ENCODE results near the gene RELN. TPM values are rescaled to one million over a fixed set of nuclear protein-coding genes. Genes with fewer than 3 reads are reported as not detected.

Gene RELN
- total RNA-seq, 1 donor from 2014 or later: 0.44 TPM

DNA sequence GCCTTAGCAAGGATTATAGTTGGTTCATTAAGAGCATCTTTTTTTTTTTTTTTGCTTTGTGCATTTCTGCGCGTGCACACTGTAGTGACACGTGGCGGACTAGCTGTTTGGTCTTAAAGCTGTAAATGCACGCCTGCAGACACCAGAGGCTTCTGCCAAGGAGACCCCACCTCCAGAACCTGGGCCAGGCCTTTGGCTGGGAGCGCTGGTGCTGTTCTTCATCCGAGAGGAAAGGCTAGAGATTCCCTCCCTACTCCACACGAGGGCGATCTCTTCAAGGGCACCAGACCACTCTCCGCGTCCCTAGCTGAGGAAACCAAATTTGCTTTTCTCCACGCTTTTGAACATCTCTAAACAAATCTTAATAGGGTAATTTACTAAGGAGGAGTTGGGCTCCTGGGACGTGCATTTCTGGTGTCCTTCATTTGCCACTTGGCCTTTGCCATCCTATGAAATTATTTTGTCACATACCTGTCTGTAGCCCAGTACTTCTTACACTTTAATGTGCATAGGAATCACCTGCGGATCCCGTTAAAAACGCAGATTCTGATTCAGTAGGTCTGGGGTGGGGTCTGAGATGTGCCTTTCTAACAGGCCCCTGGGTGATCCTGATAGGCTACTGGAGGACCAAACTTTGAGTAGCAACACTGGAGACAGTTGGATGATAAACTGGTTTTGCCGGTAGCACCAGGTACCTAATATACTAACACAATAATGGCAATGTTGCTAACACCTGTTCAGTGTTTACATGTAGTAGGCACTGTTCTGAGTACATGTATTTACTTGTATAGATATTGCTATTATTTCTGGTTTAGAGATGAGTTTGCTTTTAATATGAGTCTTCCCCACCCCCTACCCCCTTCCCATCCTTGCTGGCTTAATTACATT lies 542.1 kb downstream of the RELN start:
- intact Hi-C loops (cut with micrococcal nuclease): no loop called here
- TF ChIP-seq, protein P1, sequence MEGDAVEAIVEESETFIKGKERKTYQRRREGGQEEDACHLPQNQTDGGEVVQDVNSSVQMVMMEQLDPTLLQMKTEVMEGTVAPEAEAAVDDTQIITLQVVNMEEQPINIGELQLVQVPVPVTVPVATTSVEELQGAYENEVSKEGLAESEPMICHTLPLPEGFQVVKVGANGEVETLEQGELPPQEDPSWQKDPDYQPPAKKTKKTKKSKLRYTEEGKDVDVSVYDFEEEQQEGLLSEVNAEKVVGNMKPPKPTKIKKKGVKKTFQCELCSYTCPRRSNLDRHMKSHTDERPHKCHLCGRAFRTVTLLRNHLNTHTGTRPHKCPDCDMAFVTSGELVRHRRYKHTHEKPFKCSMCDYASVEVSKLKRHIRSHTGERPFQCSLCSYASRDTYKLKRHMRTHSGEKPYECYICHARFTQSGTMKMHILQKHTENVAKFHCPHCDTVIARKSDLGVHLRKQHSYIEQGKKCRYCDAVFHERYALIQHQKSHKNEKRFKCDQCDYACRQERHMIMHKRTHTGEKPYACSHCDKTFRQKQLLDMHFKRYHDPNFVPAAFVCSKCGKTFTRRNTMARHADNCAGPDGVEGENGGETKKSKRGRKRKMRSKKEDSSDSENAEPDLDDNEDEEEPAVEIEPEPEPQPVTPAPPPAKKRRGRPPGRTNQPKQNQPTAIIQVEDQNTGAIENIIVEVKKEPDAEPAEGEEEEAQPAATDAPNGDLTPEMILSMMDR (IDR thresholded peaks at IDR 0.05; ENCODE audit: borderline replicate concordance): peak; percentile 60
- Histone ChIP-seq H3K4me3 (no peak overlapping the region), H3K9me3 (replicated peaks) (peaks cover 6% of the 10 kb centered on the region), H3K36me3 (no peaks in the 10 kb centered on the region), H3K27me3 (ENCODE audit: low read depth) (peaks cover 67% of the 10 kb centered on the region), H3K27ac (replicated peaks) (no peak overlapping the region), H3K4me1 (peaks cover 13% of the 10 kb centered on the region)
- no peak for DNase-seq

DNA sequence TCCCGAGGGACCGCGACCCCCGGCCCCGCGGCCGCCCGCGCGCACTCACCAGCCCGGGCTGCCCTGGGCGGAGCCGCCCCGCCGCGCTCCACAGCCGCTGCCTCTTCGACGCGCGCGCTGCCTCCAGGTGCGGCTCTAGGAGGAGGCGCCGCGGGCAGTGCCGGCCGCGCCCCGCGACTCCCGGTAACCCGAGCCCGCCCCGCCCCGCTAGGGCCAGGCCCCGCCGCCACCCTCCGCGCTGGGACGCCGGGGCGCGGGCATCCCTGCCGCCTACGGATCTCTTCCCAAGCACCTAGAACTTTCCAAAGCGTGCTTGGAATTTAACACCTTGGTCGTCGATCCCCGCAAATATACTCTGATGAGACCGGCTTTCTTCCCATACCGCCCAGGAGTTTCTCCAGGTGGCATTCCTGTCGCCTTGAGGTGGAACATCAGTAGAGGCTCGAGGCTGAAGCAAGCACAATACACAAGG lies 543.4 kb downstream of the RELN start, which contains the start of gene SLC26A5:
Gene SLC26A5, minus strand, starts transcription at position 159 of the 472 bp plus-strand sequence. CDS start 24,693 bp downstream, outside the sequence.
- no peak for DNase-seq
- no peaks in the 10 kb centered on the region for H3K36me3 ChIP-seq
- intact Hi-C loops (cut with micrococcal nuclease): no loop called here
- H3K27ac ChIP-seq (replicated peaks): no peak within 1 kb of the TSS
- H3K4me3 ChIP-seq: peak within 1 kb of the TSS; percentile 55
- no peaks in the 10 kb centered on the region for H3K9me3 ChIP-seq (replicated peaks)
- H3K4me1 ChIP-seq: peaks cover 13% of the 10 kb centered on the region
- TF ChIP-seq, protein P1 (IDR thresholded peaks at IDR 0.05; ENCODE audit: borderline replicate concordance): no peak
- peaks cover 77% of the 10 kb centered on the region for H3K27me3 ChIP-seq (ENCODE audit: low read depth)

DNA sequence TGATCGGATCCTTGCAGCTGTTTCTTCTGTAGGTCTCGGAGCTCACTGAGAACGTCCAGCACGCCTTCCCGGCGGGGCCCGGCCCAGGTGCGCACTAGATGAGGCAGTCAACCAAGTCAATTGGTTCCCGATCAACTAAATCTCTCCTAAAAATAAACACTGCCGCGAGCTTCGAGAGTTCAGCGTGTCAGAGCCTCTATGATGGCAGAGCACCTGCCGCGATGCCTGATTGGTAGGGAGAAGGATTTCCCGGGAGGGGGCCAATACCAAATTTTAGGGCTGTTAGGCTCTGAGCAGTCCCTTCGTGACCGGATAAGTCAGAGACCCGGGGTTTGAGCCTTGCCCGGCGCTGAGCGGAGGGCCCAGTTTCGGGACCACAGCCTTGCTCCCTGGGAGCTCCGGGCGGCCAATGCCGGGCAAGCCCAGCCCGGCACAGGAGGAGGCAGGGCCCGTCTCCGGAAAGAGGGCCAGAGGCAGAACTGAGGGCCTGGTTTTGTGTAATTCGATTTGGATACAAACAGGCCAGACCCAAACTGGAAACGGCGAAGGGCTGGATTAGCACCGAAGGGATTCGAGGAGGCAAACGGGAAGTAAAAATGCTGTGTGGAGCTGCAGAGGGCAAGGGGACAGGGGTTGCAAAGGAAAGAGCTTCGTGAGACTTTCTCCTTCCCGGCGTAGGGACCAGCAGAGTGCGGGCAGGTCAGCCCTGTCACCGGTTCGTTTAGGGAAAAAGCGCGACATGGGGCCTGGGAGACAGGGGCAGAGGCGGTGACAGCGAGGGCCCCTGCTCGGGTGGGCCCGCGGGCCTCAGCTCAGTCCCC lies 544.0 kb downstream of the RELN start:
- intact Hi-C loops (cut with micrococcal nuclease): no loop called here
- Histone ChIP-seq H3K4me3 (peak overlapping the region; percentile 55), H3K27me3 (ENCODE audit: low read depth) (peaks cover 83% of the 10 kb centered on the region), H3K4me1 (peaks cover 13% of the 10 kb centered on the region), H3K36me3 (no peaks in the 10 kb centered on the region), H3K9me3 (replicated peaks) (no peaks in the 10 kb centered on the region), H3K27ac (replicated peaks) (no peak overlapping the region)
- TF ChIP-seq, protein P1 (IDR thresholded peaks at IDR 0.05; ENCODE audit: borderline replicate concordance): no peak
- no peak for DNase-seq

DNA sequence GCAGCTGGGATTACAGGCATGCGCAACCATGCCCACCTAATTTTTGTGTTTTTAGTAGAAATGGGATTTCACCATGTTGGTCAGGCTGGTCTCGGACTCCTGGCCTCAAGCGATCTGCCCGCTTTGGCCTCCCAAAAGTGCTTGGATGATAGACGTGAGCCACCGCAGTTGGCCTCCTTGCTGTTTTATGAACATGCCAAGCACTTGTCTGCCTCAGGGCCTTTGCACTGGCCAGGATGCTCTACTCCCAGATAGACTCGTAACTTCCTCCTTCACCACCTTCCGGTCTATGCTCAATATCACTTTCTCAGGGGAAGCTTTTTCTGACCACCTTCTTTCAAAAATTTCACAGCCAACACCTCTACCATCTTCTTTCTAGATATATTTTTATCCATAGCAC lies 549.8 kb downstream of the RELN start:
- DNase-seq: no peak
- intact Hi-C loops (cut with micrococcal nuclease): no loop called here
- peaks cover 2% of the 10 kb centered on the region for H3K9me3 ChIP-seq (replicated peaks)
- no peaks in the 10 kb centered on the region for H3K36me3 ChIP-seq
- no peaks in the 10 kb centered on the region for H3K4me1 ChIP-seq
- H3K4me3 ChIP-seq: no peak overlapping the region
- H3K27me3 ChIP-seq (ENCODE audit: low read depth): peaks cover 69% of the 10 kb centered on the region
- H3K27ac ChIP-seq (replicated peaks): no peak overlapping the region
- TF ChIP-seq, protein P1 (IDR thresholded peaks at IDR 0.05; ENCODE audit: borderline replicate concordance): no peak

DNA sequence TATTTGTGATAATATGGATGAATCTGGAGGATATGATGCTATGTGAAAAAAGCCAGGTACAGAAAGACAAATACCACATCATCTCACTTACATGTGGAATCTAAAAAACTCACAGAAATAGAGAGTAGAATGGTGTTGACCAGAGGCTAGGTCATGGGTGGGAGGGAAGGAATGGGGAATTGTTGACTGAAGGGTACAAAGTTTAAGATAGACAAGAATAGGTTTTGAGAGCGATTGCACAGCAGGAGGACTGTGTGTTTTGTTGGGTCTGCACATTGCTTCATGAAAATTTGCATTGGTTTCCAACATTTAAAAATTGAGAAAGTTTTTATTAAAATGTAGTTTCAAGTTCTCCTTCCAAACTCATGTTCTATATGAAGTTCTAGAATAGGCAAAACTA lies 551.8 kb downstream of the RELN start:
- intact Hi-C loops (cut with micrococcal nuclease): no loop called here
- H3K9me3 ChIP-seq (replicated peaks): peaks cover 13% of the 10 kb centered on the region
- H3K27ac ChIP-seq (replicated peaks): no peak overlapping the region
- no peaks in the 10 kb centered on the region for H3K4me1 ChIP-seq
- no peak overlapping the region for H3K4me3 ChIP-seq
- DNase-seq: no peak
- peaks cover 49% of the 10 kb centered on the region for H3K27me3 ChIP-seq (ENCODE audit: low read depth)
- TF ChIP-seq, protein P1 (IDR thresholded peaks at IDR 0.05; ENCODE audit: borderline replicate concordance): no peak
- H3K36me3 ChIP-seq: no peaks in the 10 kb centered on the region
